ENCODE measurements around the gene PKD2L1.

Gene PKD2L1

DNA sequence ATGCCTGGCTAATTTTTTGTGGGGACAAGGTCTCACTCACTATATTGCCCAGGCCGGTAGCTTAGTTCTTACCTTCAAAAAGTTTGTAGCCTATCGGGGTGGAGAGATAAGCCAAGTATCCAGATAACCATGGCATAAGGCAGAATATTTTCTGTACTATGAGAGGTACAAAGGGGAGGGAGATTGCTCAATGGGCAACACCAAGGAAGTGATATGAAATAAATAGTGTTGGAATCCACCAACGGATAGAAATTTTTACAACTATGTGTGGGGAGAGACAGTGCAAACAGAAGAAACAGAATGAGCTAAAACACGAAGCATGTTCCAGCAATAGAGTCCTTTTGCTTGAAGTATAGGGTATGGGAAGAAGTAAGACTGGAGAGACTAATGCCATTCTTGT, 25.1 kb upstream of the PKD2L1 start:
- Histone ChIP-seq H3K9me3 (ENCODE audit: control extremely low read depth in 1 of 5, control insufficient read depth in 4 of 5, insufficient read depth in 2 of 5, low read depth in 1 of 5, low read length in 4 of 5) (no peaks in the 10 kb centered on the region), H3K4me3 (ENCODE audit: control insufficient read depth in 1 of 7, extremely low read depth in 1 of 7, insufficient read depth in 4 of 7, low read depth in 2 of 7, low read length in 6 of 7) (no peak overlapping the region), H3K27me3 (replicated peaks in 2 of 5; ENCODE audit: control insufficient read depth in 4 of 5, insufficient read depth in 5 of 5, low read length in 4 of 5) (no peaks in the 10 kb centered on the region), H3K27ac (ENCODE audit: insufficient read depth in 1 of 2, low read depth in 1 of 2, low read length in 2 of 2, poor library complexity in 1 of 2, severe bottlenecking in 2 of 2) (no peak overlapping the region), H3K36me3 (ENCODE audit: control insufficient read depth in 4 of 4, insufficient read depth in 4 of 4, low read length in 3 of 4) (peaks cover 20 to 92% (median 66%) of the 10 kb centered on the region in 4 experiments), H3K4me1 (ENCODE audit: control extremely low read depth in 1 of 4, control insufficient read depth in 4 of 4, insufficient read depth in 4 of 4, low read length in 3 of 4) (peaks cover 0 to 26% (median 3%) of the 10 kb centered on the region in 4 experiments)
- no peak for DNase-seq
- ChIA-PET CTCF (interaction anchor here (1.0 to 1.5 kb wide), 3 partner anchors 9 to 16 kb away, joined by 3 to 4 read pairs (median 3); no protein-coding TSS in a partner anchor), POLR2A (no interaction called here)
- 98% methylated on average over 4 of the region's 4 CpGs for WGBS (ENCODE audit: insufficient coverage)

DNA sequence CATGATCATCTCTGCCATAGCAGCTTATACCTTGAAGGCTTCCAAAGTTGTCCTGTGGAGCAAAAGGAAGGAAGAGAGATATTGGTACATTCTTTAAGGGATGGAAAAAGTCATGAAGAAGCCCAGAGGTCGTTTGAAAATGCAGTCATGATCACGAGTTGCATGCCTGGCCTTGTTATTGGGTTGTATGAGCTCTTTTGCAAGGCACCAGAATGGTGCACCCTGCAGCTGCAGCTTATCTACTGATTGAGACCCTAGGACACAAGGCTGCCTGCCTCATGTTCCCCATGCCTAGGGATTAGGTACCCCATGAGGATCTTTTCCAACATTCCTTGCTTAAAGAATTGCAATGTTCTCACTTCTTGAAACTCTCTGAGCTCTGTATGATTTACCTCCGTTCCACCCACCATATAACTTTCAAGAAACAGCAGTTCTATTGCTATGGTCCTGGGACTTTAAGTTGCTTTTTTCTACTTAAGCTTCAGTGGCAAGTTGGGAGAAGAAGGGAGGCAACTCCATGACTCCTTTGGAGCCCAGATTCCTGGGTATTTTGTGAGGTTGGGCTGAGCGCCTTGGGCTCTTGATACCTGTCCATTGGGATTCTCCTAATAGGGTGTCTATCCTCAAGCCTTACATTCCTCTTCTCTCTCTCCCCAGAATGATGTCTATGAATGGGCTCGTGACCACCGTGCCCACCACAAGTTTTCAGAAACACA, 23.9 kb upstream of the PKD2L1 start:
- H3K27ac ChIP-seq (ENCODE audit: insufficient read depth in 1 of 2, low read depth in 1 of 2, low read length in 2 of 2, poor library complexity in 1 of 2, severe bottlenecking in 2 of 2), result no peak overlapping the region
- peaks cover 1 to 37% (median 5%) of the 10 kb centered on the region in 4 experiments for H3K4me1 ChIP-seq (ENCODE audit: control extremely low read depth in 1 of 4, control insufficient read depth in 4 of 4, insufficient read depth in 4 of 4, low read length in 3 of 4)
- 100% methylated on average over 6 of the region's 6 CpGs for WGBS (ENCODE audit: insufficient coverage)
- peaks cover 17 to 92% (median 68%) of the 10 kb centered on the region in 4 experiments for H3K36me3 ChIP-seq (ENCODE audit: control insufficient read depth in 4 of 4, insufficient read depth in 4 of 4, low read length in 3 of 4)
- POLR2A ChIA-PET, result no interaction called here
- H3K27me3 ChIP-seq (replicated peaks in 2 of 5; ENCODE audit: control insufficient read depth in 4 of 5, insufficient read depth in 5 of 5, low read length in 4 of 5), result no peaks in the 10 kb centered on the region
- H3K4me3 ChIP-seq (ENCODE audit: control insufficient read depth in 1 of 7, extremely low read depth in 1 of 7, insufficient read depth in 4 of 7, low read depth in 2 of 7, low read length in 6 of 7), result no peak overlapping the region
- DNase-seq, result no peak
- CTCF ChIA-PET, result interaction anchor here (0.9 to 4.3 kb wide), 4 partner anchors 10 to 68 kb away, joined by 3 to 26 read pairs (median 4); no protein-coding TSS in a partner anchor
- H3K9me3 ChIP-seq (ENCODE audit: control extremely low read depth in 1 of 5, control insufficient read depth in 4 of 5, insufficient read depth in 2 of 5, low read depth in 1 of 5, low read length in 4 of 5), result no peaks in the 10 kb centered on the region

DNA sequence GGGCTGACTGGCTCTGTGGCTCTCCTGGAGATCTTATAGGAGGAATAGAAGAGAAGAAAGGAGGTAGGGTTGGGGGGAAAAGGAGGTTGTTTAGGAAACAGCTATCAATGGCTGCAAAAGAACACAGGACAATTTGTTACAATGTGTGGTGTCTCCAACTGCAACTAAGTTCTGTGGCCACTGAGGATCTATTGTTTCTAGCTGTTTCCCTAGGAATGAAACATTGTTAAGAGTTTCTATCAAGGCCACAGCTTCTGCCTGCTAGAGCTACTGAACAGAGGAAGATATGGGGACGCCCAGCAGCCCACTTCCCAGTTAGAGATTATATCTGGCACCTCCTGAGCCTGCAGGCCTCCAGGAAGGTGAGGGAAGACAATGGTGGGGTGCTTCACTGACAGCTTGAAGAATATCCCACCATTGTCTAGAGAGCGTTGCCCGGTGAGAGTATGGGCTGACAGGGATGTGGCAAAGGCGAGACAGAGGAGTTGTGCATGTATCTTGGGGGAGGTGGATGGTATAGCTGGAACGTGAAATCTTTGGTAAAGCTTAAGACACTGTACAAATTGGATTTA, 21.0 kb upstream of the PKD2L1 start:
- Histone ChIP-seq H3K4me1 (ENCODE audit: control extremely low read depth in 1 of 4, control insufficient read depth in 4 of 4, insufficient read depth in 4 of 4, low read length in 3 of 4) (peaks cover 8 to 47% (median 22%) of the 10 kb centered on the region in 4 experiments), H3K4me3 (ENCODE audit: control insufficient read depth in 1 of 7, extremely low read depth in 1 of 7, insufficient read depth in 4 of 7, low read depth in 2 of 7, low read length in 6 of 7) (peak overlapping the region in 1 of 7 experiments; percentile 89), H3K27me3 (replicated peaks in 2 of 5; ENCODE audit: control insufficient read depth in 4 of 5, insufficient read depth in 5 of 5, low read length in 4 of 5) (no peaks in the 10 kb centered on the region), H3K27ac (ENCODE audit: insufficient read depth in 1 of 2, low read depth in 1 of 2, low read length in 2 of 2, poor library complexity in 1 of 2, severe bottlenecking in 2 of 2) (no peak overlapping the region), H3K9me3 (ENCODE audit: control extremely low read depth in 1 of 5, control insufficient read depth in 4 of 5, insufficient read depth in 2 of 5, low read depth in 1 of 5, low read length in 4 of 5) (no peaks in the 10 kb centered on the region), H3K36me3 (ENCODE audit: control insufficient read depth in 4 of 4, insufficient read depth in 4 of 4, low read length in 3 of 4) (peaks cover 12 to 81% (median 59%) of the 10 kb centered on the region in 4 experiments)
- 100% methylated on average over 2 of the region's 5 CpGs for WGBS (ENCODE audit: insufficient coverage)
- DNase-seq, result no peak
- ChIA-PET CTCF (interaction anchor here (0.7 to 16.9 kb wide), 8 partner anchors 9 to 167 kb away, joined by 3 to 247 read pairs (median 4); no protein-coding TSS in a partner anchor), POLR2A (no interaction called here)

DNA sequence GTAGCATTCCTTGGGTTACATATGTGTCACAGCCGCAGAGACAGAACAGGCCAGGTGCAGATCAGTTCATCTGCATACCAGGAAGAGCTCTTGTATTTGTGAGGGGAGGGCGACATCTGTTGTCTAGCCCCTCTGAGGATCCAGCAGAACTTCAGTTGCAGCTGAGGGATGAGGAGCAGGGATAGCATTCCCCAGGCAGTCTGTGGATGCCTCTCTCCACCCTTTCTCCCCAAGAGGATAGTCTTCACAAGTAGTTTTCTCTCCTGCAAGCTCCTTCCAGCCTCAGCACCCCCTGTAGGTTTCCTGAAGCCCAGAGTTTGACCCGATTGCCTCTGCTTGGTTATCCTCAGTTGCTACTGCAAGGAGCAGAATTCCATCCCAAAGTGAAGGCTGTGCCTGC, 19.6 kb upstream of the PKD2L1 start:
- WGBS (ENCODE audit: insufficient coverage), result 97% methylated on average over 3 of the region's 3 CpGs
- peaks cover 4 to 67% (median 49%) of the 10 kb centered on the region in 4 experiments for H3K36me3 ChIP-seq (ENCODE audit: control insufficient read depth in 4 of 4, insufficient read depth in 4 of 4, low read length in 3 of 4)
- no peak for DNase-seq

DNA sequence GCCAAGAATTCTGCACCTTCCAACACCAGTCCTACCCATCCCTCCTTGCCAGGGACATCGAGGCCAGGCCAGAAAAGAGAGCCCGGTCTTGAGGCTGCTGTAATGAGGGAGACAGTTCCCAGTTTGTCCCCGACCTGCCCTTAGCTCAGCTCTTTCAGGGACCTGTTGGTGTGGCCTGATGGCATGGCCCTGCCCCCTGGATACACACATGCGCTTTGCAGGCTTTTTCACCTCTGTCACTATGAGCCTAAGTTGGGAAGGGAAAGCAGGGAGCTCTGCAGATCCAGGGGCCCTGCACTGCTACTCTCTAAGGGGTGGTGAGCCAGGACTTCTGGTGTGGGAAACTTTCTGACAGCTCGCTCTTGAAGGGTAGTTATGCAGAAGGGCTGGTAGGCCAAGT, 19.1 kb upstream of the PKD2L1 start:
- H3K27ac ChIP-seq (ENCODE audit: insufficient read depth in 1 of 2, low read depth in 1 of 2, low read length in 2 of 2, poor library complexity in 1 of 2, severe bottlenecking in 2 of 2), result peak overlapping the region in 1 of 2 experiments; percentile 69
- H3K9me3 ChIP-seq (ENCODE audit: control extremely low read depth in 1 of 5, control insufficient read depth in 4 of 5, insufficient read depth in 2 of 5, low read depth in 1 of 5, low read length in 4 of 5), result no peaks in the 10 kb centered on the region
- H3K4me3 ChIP-seq (ENCODE audit: control insufficient read depth in 1 of 7, extremely low read depth in 1 of 7, insufficient read depth in 4 of 7, low read depth in 2 of 7, low read length in 6 of 7), result peak overlapping the region in 2 of 7 experiments; percentile 13 to 89
- H3K4me1 ChIP-seq (ENCODE audit: control extremely low read depth in 1 of 4, control insufficient read depth in 4 of 4, insufficient read depth in 4 of 4, low read length in 3 of 4), result peaks cover 8 to 55% (median 26%) of the 10 kb centered on the region in 4 experiments
- ChIA-PET POLR2A (interaction anchor here (0.7 to 1.2 kb wide), 4 partner anchors 12 to 163 kb away, joined by 3 read pairs; no protein-coding TSS in a partner anchor), CTCF (interaction anchor here (1.0 to 16.9 kb wide), 7 partner anchors 10 to 83 kb away, joined by 3 to 247 read pairs (median 19); partner anchors contain the start of gene PKD2L1)
- no peak for DNase-seq
- 74% methylated on average over 5 of the region's 5 CpGs for WGBS (ENCODE audit: insufficient coverage)
- H3K27me3 ChIP-seq (replicated peaks in 2 of 5; ENCODE audit: control insufficient read depth in 4 of 5, insufficient read depth in 5 of 5, low read length in 4 of 5), result no peaks in the 10 kb centered on the region
- peaks cover 4 to 61% (median 44%) of the 10 kb centered on the region in 4 experiments for H3K36me3 ChIP-seq (ENCODE audit: control insufficient read depth in 4 of 4, insufficient read depth in 4 of 4, low read length in 3 of 4)

More for the DNA sequence above, 19.6 kb upstream of the PKD2L1 start:
- H3K27me3 ChIP-seq (replicated peaks in 2 of 5; ENCODE audit: control insufficient read depth in 4 of 5, insufficient read depth in 5 of 5, low read length in 4 of 5), result no peaks in the 10 kb centered on the region
- ChIA-PET POLR2A (interaction anchor here (0.7 to 1.2 kb wide), 3 partner anchors 12 to 96 kb away, joined by 3 read pairs; no protein-coding TSS in a partner anchor), CTCF (interaction anchor here (1.0 to 16.9 kb wide), 6 partner anchors 10 to 82 kb away, joined by 3 to 247 read pairs (median 12); no protein-coding TSS in a partner anchor)
- no peak overlapping the region for H3K27ac ChIP-seq (ENCODE audit: insufficient read depth in 1 of 2, low read depth in 1 of 2, low read length in 2 of 2, poor library complexity in 1 of 2, severe bottlenecking in 2 of 2)
- H3K4me1 ChIP-seq (ENCODE audit: control extremely low read depth in 1 of 4, control insufficient read depth in 4 of 4, insufficient read depth in 4 of 4, low read length in 3 of 4), result peaks cover 8 to 55% (median 26%) of the 10 kb centered on the region in 4 experiments
- peak overlapping the region in 1 of 7 experiments; percentile 89 for H3K4me3 ChIP-seq (ENCODE audit: control insufficient read depth in 1 of 7, extremely low read depth in 1 of 7, insufficient read depth in 4 of 7, low read depth in 2 of 7, low read length in 6 of 7)
- no peaks in the 10 kb centered on the region for H3K9me3 ChIP-seq (ENCODE audit: control extremely low read depth in 1 of 5, control insufficient read depth in 4 of 5, insufficient read depth in 2 of 5, low read depth in 1 of 5, low read length in 4 of 5)

DNA sequence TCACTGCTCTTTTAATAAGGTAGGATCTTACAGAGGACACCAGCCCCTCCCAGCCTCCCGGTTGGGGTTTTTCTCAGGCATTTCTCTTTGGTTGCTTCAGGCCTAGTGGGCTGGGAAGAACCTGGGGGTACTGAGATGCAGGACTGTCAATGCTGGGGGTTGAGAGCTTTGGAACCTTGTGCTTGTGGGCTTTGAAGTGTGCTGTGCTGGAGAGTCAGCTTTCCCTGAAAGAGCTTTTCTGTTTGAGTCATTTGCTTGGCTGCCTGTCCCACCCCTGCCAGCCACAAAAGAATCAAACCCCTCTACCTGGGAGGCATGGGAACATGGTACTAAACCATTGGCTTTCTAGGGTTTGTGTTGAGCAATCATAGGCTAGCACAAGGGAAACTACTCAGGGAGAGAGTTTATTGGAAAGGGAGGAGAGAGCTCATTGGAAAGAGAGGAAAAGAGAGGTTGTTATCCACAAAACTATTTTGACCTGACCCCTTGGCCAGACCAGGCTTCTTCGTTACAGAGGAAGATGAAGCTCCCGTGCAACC, 18.4 kb upstream of the PKD2L1 start:
- H3K27me3 ChIP-seq (replicated peaks in 2 of 5; ENCODE audit: control insufficient read depth in 4 of 5, insufficient read depth in 5 of 5, low read length in 4 of 5), result no peaks in the 10 kb centered on the region
- peak overlapping the region in 6 of 7 experiments; percentile 70 to 92 (median 84) for H3K4me3 ChIP-seq (ENCODE audit: control insufficient read depth in 1 of 7, extremely low read depth in 1 of 7, insufficient read depth in 4 of 7, low read depth in 2 of 7, low read length in 6 of 7)
- ChIA-PET CTCF (interaction anchor here (1.0 to 16.9 kb wide), 8 partner anchors 9 to 83 kb away, joined by 3 to 247 read pairs (median 16); partner anchors contain the start of gene PKD2L1), POLR2A (interaction anchor here (0.7 to 3.0 kb wide), 3 partner anchors 25 to 162 kb away, joined by 3 to 30 read pairs (median 3); no protein-coding TSS in a partner anchor)
- no peaks in the 10 kb centered on the region for H3K9me3 ChIP-seq (ENCODE audit: control extremely low read depth in 1 of 5, control insufficient read depth in 4 of 5, insufficient read depth in 2 of 5, low read depth in 1 of 5, low read length in 4 of 5)
- no peak for DNase-seq
- WGBS (ENCODE audit: insufficient coverage), result 93% methylated on average over 2 of the region's 3 CpGs
- H3K4me1 ChIP-seq (ENCODE audit: control extremely low read depth in 1 of 4, control insufficient read depth in 4 of 4, insufficient read depth in 4 of 4, low read length in 3 of 4), result peaks cover 8 to 55% (median 26%) of the 10 kb centered on the region in 4 experiments
- peak overlapping the region in 1 of 2 experiments; percentile 69 for H3K27ac ChIP-seq (ENCODE audit: insufficient read depth in 1 of 2, low read depth in 1 of 2, low read length in 2 of 2, poor library complexity in 1 of 2, severe bottlenecking in 2 of 2)
- peaks cover 4 to 55% (median 38%) of the 10 kb centered on the region in 4 experiments for H3K36me3 ChIP-seq (ENCODE audit: control insufficient read depth in 4 of 4, insufficient read depth in 4 of 4, low read length in 3 of 4)

Measured in common myeloid progenitor, CD34-positive (primary cell).